DMS 273 treated with DMSO at 0.1 percent for 48 hours (cell line): ENCODE data around the gene SLC9C1.
"Not testable (repeated sequence)": the region's sequence is repeated elsewhere in the genome, so short reads cannot be mapped to it uniquely, and the experiment has no call there.

Source experiments
- DNase-seq: peaks from one replicate; lab custom pipeline; 2025; lab: John Stamatoyannopoulos, UW

Gene SLC9C1

DNA sequence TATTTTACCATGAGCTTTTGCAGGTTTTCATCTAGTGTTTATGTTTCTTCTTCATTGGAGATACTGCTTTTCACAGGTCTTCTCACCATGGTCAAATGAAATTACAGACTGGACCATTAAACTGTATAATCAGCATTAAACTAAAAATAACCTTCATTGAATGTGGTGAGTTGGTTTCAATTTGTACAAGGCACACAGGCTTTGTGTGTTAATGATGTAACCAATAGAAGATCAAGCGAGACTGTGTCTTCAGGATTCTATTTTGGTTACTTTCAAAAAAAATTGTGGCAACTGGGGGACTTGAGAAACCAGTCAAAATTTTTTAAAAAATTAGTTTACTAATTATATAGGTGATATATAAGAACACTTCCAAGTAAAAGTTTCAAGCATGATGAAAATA is 106.7 kb downstream of the SLC9C1 start:
- DNase-seq: no peak

GRCh38 chr3:112185423-112186035 is 108.5 kb downstream of the SLC9C1 start:
- not testable (repeated sequence) for DNase-seq

GRCh38 chr3:112175646-112176045 is 118.4 kb downstream of the SLC9C1 start:
- DNase-seq: no peak

DNA sequence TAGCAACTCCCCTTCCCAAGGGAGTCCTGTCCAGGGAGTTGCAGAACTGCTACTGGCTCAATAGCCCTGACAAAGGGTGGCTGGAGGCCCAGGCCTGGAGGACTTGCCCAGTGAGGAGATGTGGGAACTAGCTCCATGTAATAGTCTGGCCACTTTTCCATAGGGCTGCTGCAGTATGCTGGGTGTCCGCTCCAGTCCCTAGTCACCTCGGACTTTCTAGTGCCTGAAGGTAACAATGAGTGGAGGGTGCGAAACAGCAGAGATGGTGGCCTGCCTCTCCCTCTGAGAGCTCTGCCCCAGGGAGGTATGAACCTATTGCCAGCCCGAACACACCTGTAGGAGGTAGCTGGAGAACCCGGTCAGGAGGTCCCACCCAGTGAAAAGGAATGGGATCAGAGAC is 119.0 kb downstream of the SLC9C1 start:
- no peak for DNase-seq

GRCh38 chr3:112171144-112171543 is 122.9 kb downstream of the SLC9C1 start:
- DNase-seq: no peak

- no peak for DNase-seq
These were observed 124.0 kb downstream of the SLC9C1 start for GRCh38 chr3:112170046-112170445.

- no peak for DNase-seq
These were observed 126.3 kb downstream of the SLC9C1 start for GRCh38 chr3:112167758-112168157.

DNA sequence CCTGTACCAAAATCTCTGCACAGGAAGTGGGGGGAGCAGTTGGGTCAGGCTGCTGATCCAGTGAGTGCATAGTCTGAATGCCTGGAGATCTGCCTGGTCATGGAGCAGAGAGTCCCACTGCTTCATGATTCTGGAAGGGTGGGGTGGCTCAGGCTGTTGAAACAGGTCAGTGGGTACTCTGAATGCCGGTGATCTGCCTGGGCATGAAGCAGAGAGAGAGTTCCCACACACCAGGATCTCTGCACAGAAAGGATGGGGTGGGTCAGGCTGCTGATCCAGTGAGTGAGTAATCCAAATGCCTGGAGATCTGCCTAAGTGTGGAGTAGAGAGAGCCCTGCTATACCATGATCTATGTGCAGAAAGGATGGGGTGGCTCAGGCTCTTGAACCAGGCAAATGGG is 144.9 kb downstream of the SLC9C1 start:
- no peak for DNase-seq

DNA sequence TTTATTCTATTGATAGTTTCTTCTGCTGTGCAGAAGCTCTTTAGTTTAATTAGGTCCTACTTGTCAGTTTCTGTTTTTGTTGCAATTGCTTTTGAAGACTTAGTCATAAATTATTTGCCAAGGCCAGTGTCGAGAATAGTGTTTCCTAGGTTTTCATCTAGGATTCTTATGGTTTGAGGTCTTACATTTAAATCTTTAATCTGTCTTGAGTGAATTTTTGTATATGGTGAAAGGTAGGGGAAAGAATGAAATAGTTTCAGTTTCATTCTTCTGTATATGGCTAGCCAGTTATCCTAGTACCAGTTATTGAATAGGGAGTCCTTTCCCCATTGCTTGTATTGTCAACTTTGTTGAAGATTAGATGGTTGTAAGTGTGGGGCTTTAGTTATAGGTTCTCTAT is 150.3 kb downstream of the SLC9C1 start:
- no peak for DNase-seq

DNA sequence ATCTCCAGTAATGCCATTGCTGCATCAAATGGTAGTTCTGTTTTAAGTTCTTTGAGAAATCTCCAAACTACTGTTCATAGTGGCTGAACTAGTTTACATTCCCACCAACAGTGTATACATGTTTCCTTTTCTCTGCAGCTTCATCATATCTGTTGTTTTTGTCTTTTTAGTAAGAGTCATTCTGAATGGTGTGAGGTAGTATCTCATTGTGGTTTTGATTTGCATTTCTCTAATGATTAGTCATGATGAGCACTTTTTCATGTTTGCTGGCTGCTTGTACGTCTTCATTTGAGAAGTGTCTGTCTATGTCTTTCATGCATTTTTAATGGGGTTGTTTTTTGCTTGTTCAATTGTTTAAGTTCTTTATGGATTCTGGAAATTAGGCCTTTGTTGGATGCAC is 150.8 kb downstream of the SLC9C1 start:
- DNase-seq: no peak

DNA sequence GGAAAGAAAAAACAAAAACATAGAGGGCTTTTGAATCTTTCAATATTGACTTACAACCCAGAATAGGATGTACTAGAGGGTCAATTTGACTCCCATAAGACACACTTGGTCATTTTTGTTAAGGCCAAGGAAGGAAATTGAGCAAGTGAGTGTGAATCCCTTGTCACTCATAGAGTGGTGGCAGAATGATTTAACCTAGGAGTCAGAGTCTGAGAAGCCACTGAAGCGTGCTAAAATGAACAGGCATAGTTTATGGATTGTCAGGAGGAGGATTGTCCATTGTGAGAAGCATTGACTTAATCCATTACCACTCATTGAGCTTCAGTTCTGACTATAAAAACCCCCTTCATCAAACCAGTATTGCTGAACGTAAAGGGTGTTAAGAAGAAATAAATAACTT is 152.7 kb downstream of the SLC9C1 start:
- DNase-seq: no peak

DNA sequence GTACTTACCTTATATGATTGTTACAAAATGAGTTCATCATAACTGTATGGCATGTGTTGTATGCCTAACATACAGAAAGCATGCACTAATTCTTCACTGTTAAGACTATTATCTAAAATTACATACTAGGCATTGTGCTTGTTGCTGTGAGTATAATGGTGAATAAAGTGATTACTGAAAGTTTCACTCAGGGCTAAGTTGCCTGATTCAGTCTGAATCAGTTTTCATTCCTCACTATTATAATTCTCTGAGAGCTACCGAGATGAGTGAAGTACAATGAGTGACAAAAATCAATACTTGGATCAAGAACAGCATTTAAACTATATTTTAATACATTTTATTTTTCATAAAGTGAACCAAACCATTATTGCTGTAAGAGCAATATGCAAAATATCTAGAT is 153.4 kb downstream of the SLC9C1 start:
- no peak for DNase-seq

- DNase-seq: no peak
These were observed 155.6 kb downstream of the SLC9C1 start for GRCh38 chr3:112138219-112138969.

GRCh38 chr3:112137781-112138180 is 156.2 kb downstream of the SLC9C1 start:
- no peak for DNase-seq

GRCh38 chr3:112136959-112137693 is 156.9 kb downstream of the SLC9C1 start:
- peak; percentile 8 for DNase-seq

DNA sequence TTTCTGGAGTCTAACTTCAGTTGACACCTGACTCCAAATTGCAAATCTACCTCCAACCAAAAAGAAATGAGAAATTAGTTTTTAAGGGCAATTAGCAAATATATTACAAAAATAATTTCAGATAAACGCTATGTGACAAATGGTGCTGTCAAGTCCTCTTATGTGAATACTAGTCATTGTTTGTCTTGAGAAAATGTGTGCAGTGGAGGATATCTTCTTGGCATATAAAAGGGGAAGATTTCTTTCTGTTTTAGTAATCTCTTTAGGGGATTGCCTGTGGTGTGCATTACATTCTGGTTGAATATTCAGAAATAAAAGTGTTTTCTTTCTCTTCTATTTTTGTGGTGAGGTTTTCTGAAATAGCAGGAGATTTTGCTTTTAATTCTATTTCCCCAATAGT is 158.0 kb downstream of the SLC9C1 start:
- no peak for DNase-seq

DNA sequence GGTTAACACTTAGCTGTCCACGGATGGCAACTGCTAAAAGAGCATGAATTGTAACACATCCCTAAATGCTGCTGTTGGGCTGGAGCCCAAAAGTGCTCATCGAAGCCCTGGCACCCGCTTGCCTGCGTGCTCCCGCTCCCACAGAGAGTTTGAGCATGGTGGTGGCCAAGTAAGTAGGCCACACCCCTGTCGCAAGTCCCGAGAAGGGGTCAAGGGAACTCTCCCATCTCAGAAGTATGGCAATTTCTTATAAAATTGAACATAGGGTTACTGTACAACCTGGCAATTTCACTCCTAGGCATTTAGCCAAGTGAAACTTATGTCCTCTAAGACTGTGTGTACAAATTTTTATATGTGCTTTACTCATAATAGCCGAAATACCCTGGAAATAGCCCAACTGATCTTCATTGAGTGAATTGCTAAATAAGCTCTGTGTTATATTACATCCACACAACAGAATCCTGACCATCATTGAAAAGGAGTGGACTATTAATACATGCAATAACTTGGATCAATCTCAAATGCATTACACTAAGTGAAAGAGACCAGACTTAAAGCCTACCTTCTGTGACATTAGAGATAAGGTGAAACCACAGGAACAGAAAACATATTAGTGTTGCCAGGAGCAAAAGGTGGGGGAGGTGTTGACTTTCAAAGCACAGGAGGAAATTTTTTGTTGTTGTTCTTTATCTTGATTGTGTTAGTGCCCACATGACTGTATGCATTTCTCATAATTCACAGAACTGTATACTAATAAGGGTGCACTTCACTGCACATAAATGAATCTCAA is 159.5 kb downstream of the SLC9C1 start:
- no peak for DNase-seq

DNA sequence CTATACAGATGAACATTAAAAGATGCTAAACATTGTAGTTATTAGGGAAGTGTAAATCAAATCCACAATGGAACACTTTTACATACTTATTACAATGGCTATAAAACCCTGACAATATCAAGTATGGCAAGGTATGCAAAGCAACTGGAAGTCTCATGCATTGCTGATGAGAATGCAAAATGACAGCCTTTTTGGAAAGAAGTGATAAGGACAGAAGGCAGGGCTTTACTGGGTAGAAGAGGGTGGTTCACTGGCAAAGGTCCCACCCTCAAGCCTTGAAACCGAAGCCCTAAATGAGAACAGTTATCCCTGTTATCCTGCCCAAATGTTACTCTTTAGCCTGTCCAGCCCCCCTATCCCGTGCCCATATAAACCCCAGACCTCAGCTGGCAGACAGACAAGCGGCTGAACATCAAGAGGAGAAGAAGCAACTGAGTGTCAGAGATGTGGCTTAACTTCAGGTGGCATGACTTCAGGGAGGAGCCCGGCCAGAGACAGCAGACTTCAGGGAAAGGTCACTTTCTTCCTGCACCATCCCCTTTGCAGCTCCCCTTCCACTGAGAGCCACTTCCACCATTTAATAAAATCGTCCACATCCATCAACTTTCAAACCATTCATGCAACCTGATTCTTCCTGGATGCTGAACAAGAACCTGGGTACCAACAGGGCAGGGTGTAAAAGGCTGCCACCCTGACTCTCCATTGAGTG is 160.2 kb downstream of the SLC9C1 start:
- no peak for DNase-seq

- DNase-seq: peak; percentile 38
These were observed 161.0 kb downstream of the SLC9C1 start, which contains the start of gene GCSAM for GRCh38 chr3:112132975-112133448. GCSAM (minus strand) TSS chr3:112133248; CDS start chr3:112133120, 128 bp downstream.

GRCh38 chr3:112132554-112132953 is 161.5 kb downstream of the SLC9C1 start:
- no peak for DNase-seq

- no peak for DNase-seq
These were observed 161.9 kb downstream of the SLC9C1 start for GRCh38 chr3:112132088-112132487.
